ENCODE measurements around the gene MFAP5. TPM values are rescaled to one million over a fixed set of nuclear protein-coding genes. Genes with fewer than 3 reads are reported as not detected.
"Not testable (repeated sequence)": the region's sequence is repeated elsewhere in the genome, so short reads cannot be mapped to it uniquely, and the experiment has no call there.

Gene MFAP5
- total RNA-seq, 1 donor: not detected

GRCh38 chr12:8648576-8649205, 13.9 kb downstream of the MFAP5 start:
- peaks cover 16% of the 10 kb centered on the region for H3K4me1 ChIP-seq (ENCODE audit: insufficient read depth, low read length)
- no peak overlapping the region for H3K4me3 ChIP-seq (ENCODE audit: low read length)
- H3K27me3 ChIP-seq (ENCODE audit: insufficient read depth, low read length): no peaks in the 10 kb centered on the region
- no peaks in the 10 kb centered on the region for H3K9me3 ChIP-seq (ENCODE audit: low read depth, low read length)

DNA sequence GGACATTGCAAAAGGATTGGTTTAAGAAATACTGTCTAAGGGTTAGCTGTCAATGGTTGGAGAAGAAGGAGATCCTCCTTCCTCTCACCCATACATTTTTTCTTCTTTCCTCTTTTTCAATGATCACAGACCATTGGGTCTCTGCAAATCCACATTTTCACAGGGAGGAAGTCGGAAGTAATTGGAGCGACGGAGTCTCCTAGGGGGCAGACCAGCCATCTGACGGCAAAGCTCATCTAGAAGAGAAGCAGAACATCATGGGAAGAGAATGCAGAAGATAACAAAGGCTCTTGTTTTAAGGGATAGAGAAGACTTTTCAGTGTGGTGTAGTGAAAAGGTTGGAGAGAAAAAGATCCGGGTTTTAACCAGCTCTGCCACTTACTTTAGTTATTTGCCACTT, 14.7 kb downstream of the MFAP5 start:
- Histone ChIP-seq H3K4me3 (ENCODE audit: low read length) (no peak overlapping the region), H3K9me3 (ENCODE audit: low read depth, low read length) (no peaks in the 10 kb centered on the region), H3K27me3 (ENCODE audit: insufficient read depth, low read length) (no peaks in the 10 kb centered on the region), H3K4me1 (ENCODE audit: insufficient read depth, low read length) (peaks cover 16% of the 10 kb centered on the region)

DNA sequence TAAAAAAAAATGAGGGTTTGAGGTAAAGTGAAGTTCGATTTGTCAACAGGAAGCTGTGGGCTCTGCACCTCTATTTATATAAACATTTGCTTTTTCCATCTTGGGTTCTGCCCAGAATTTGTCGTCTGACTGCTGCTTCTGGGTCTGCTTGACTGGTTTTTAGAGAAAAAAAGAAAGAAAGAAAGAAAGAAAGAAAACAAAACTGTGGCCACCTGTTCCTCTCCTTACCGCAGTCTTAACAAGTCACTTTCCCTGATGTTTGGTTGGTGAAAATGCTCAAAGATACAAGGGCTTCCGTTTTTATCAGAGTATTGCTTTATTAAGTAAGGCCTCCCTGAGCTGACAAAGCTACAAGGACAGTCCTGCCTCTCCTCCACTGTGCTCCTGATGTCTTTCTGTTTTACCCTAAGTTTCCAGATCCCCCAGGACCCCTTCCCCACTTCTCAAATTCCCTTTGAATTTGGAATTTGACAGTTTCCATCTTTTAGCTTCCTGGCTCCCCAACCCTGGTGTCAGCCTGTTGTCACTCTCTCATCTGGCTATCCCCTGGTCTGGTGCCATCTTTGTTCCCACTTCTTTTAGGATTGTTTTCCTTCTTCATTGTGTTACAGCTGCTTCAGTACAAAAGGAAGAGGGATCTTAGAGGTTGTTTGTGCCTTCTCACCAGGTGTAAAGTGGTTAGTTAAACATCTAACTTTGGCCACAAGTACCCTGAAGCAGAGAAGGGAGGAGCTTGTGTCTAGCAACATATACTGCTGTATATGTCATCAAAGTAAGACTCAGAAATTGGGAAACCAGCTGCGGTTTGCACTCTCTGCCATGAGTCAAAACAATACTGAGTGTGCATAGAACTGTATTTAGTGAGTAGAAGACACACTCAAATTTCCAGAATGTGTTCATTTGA, 18.0 kb downstream of the MFAP5 start:
- Histone ChIP-seq H3K4me1 (ENCODE audit: insufficient read depth, low read length) (peaks cover 16% of the 10 kb centered on the region), H3K9me3 (ENCODE audit: low read depth, low read length) (no peaks in the 10 kb centered on the region), H3K4me3 (ENCODE audit: low read length) (no peak overlapping the region), H3K27me3 (ENCODE audit: insufficient read depth, low read length) (no peaks in the 10 kb centered on the region)

DNA sequence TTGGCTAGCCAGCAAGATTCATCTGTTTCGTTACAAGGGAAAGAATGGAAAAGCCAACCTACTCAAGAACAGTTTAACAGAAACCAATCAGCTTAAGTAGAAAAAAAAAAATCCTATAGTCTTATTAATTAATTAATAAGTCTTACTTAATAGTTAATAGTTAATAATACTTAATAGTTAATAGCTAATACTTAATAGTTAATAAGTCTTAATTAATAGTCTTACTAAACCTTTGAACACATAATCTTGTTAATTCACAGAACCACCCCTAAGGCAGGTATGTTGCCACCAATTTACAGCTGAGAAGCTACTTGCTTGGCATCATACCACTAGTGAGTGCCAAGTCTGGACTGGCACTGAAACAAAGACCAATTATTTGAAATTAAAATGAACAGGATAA, 19.9 kb downstream of the MFAP5 start:
- Histone ChIP-seq H3K27me3 (ENCODE audit: insufficient read depth, low read length) (no peaks in the 10 kb centered on the region), H3K9me3 (ENCODE audit: low read depth, low read length) (no peaks in the 10 kb centered on the region), H3K4me1 (ENCODE audit: insufficient read depth, low read length) (peaks cover 16% of the 10 kb centered on the region), H3K4me3 (ENCODE audit: low read length) (no peak overlapping the region)

GRCh38 chr12:8639936-8640335, 22.7 kb downstream of the MFAP5 start:
- H3K27me3 ChIP-seq (ENCODE audit: insufficient read depth, low read length): no peaks in the 10 kb centered on the region
- no peak overlapping the region for H3K4me3 ChIP-seq (ENCODE audit: low read length)
- H3K9me3 ChIP-seq (ENCODE audit: low read depth, low read length): no peaks in the 10 kb centered on the region
- peaks cover 8% of the 10 kb centered on the region for H3K4me1 ChIP-seq (ENCODE audit: insufficient read depth, low read length)

DNA sequence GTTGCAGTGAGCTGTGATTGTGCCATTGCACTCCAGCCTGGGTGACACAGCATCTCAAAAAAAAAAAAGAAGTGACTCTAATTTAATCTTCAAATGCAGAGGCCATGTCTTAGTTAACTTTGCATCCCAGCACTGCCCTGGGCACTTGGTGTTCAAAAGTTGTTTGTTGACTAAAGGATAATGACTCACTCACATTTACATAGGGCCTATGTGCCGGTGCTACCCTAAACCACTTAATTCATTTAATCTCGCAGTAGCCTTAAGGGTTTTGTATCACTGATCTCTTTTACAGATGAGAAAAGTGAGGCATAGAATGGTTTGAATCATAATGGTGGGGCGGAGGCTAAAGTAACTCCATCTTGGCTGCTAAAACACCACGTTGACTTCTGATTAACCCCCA, 23.7 kb downstream of the MFAP5 start:
- H3K4me3 ChIP-seq (ENCODE audit: low read length): no peak overlapping the region
- H3K4me1 ChIP-seq (ENCODE audit: insufficient read depth, low read length): no peaks in the 10 kb centered on the region
- no peaks in the 10 kb centered on the region for H3K27me3 ChIP-seq (ENCODE audit: insufficient read depth, low read length)
- H3K9me3 ChIP-seq (ENCODE audit: low read depth, low read length): no peaks in the 10 kb centered on the region

DNA sequence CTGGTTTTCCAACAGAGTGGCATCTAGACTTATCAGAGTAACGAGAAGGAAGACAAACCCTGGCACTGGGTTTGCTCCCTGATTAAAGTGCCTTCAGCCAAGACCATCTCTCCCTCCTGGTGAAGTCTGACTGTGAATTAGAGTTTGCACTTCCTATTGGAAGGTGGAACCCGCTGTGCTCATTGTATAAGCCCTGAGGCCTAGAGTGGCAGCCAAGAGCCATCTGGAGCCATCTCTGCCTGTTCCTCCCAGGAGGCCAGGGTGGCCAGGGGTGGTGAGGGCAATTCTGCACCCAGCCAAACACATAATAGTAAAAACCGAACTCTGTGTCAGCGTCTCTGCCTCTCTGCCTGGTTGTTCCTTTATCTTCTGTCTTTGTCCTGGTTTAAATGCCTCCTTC, 25.0 kb downstream of the MFAP5 start:
- H3K9me3 ChIP-seq (ENCODE audit: low read depth, low read length): no peaks in the 10 kb centered on the region
- H3K27me3 ChIP-seq (ENCODE audit: insufficient read depth, low read length): no peaks in the 10 kb centered on the region
- no peak overlapping the region for H3K4me3 ChIP-seq (ENCODE audit: low read length)
- H3K4me1 ChIP-seq (ENCODE audit: insufficient read depth, low read length): no peaks in the 10 kb centered on the region

DNA sequence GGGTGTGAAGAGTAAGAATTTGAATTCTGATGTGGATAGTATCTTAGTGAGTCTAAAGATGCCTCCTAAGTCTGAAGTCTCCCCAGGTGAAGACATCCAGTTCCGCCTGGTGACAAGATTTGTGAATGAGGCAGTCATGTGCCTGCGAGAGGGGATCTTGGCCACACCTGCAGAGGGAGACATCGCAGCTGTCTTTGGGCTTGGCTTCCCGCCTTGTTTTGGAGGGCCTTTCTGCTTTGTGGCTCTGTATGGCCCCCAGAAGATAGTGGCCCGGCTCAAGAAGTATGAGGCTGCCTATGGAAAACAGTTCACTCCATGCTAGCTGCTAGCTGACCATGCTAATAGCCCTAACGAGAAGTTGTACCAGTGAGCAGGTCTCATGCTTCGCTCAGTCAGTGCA, 25.4 kb downstream of the MFAP5 start:
- Histone ChIP-seq H3K4me1 (ENCODE audit: insufficient read depth, low read length) (no peaks in the 10 kb centered on the region), H3K27me3 (ENCODE audit: insufficient read depth, low read length) (no peaks in the 10 kb centered on the region), H3K9me3 (ENCODE audit: low read depth, low read length) (no peaks in the 10 kb centered on the region), H3K4me3 (ENCODE audit: low read length) (no peak overlapping the region)

DNA sequence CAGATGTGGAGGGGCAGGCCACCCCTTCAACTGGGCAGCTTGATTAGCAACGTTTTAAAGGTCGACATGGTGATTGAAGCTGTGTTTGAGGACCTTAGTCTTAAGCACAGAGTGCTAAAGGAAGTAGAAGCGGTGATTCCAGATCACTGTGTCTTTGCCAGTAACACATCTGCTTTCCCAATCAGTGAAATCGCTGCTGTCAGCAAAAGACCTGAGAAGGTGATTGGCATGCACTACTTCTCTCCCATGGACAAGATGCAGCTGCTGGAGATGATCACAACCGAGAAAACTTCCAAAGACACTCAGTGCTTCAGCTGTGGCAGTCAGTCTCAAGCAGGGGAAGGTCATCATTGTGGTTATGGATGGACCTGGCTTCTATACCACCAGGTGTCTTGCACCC, 26.0 kb downstream of the MFAP5 start:
- no peaks in the 10 kb centered on the region for H3K4me1 ChIP-seq (ENCODE audit: insufficient read depth, low read length)
- no peak overlapping the region for H3K4me3 ChIP-seq (ENCODE audit: low read length)
- no peaks in the 10 kb centered on the region for H3K9me3 ChIP-seq (ENCODE audit: low read depth, low read length)
- no peaks in the 10 kb centered on the region for H3K27me3 ChIP-seq (ENCODE audit: insufficient read depth, low read length)

GRCh38 chr12:8636007-8636346, 26.6 kb downstream of the MFAP5 start:
- not testable (repeated sequence) for H3K27me3 ChIP-seq (ENCODE audit: insufficient read depth, low read length); H3K9me3 ChIP-seq (ENCODE audit: low read depth, low read length); H3K4me1 ChIP-seq (ENCODE audit: insufficient read depth, low read length); H3K4me3 ChIP-seq (ENCODE audit: low read length)

GRCh38 chr12:8635342-8636006, 27.2 kb downstream of the MFAP5 start:
- H3K27me3 ChIP-seq (ENCODE audit: insufficient read depth, low read length); H3K4me3 ChIP-seq (ENCODE audit: low read length); H3K4me1 ChIP-seq (ENCODE audit: insufficient read depth, low read length); H3K9me3 ChIP-seq (ENCODE audit: low read depth, low read length): not testable (repeated sequence)

GRCh38 chr12:8630131-8630530, 32.5 kb downstream of the MFAP5 start:
- H3K9me3 ChIP-seq (ENCODE audit: low read depth, low read length): no peaks in the 10 kb centered on the region
- H3K4me3 ChIP-seq (ENCODE audit: low read length): no peak overlapping the region
- H3K27me3 ChIP-seq (ENCODE audit: insufficient read depth, low read length): no peaks in the 10 kb centered on the region
- no peaks in the 10 kb centered on the region for H3K4me1 ChIP-seq (ENCODE audit: insufficient read depth, low read length)

DNA sequence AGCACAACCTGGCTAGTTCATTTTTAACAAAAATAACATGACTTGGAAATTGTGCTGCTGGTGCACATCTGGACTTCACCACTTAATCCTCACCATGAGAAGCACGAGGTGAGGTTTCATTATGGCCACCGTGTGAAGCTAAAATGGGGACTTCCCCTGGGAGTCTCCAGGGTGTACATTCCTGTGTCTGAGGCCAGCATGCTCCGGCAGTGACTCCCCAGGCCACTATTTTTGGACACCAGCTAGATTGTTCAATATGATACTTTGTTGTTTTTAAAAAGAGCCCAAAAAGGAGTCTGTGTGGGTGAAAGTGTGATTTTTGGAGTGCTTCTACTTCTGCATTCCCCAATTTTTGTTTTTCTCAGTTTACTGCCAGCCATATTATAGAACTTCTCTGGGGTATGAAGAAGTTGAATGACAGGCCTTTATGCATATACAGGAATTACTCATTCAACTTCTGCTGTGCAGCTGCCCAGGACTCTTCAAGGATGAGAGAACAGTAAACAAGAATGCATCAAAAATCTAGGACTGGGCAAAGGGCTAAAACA, 33.1 kb downstream of the MFAP5 start:
- H3K9me3 ChIP-seq (ENCODE audit: low read depth, low read length): no peaks in the 10 kb centered on the region
- H3K4me3 ChIP-seq (ENCODE audit: low read length): no peak overlapping the region
- no peaks in the 10 kb centered on the region for H3K27me3 ChIP-seq (ENCODE audit: insufficient read depth, low read length)
- no peaks in the 10 kb centered on the region for H3K4me1 ChIP-seq (ENCODE audit: insufficient read depth, low read length)

DNA sequence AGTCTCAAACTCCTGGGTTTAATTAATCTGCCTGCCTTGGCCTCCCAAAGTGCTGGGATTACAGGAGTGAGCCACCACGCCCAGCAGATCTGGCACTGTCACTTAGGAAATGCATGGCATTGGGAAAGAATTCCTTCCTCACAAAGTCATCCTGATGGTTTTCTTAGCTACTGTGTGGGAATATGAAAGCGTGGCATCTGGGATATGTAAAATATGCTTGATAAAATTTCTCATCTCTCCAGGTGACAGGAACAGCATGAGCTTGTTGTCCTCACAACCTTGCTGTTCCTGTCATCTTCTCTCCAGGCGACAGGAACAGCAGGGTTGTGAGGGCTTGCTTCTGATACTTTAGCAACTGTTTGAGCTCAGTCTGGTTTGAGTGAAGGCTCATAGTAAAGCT, 33.9 kb downstream of the MFAP5 start:
- no peaks in the 10 kb centered on the region for H3K27me3 ChIP-seq (ENCODE audit: insufficient read depth, low read length)
- no peaks in the 10 kb centered on the region for H3K4me1 ChIP-seq (ENCODE audit: insufficient read depth, low read length)
- H3K4me3 ChIP-seq (ENCODE audit: low read length): no peak overlapping the region
- H3K9me3 ChIP-seq (ENCODE audit: low read depth, low read length): no peaks in the 10 kb centered on the region

DNA sequence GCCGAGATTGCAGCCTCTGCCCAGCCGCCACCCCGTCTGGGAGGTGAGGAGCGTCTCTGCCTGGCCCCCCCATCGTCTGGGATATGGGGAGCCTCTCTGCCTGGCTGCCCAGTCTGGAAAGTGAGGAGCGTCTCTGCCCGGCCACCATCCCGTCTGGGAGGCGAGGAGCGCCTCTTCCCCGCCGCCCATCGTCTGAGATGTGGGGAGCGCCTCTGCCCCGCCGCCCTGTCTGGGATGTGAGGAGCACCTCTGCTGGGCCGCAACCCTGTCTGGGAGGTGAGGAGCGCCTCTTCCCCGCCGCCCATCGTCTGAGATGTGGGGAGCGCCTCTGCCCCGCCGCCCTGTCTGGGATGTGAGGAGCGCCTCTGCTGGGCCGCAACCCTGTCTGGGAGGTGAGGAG, 37.9 kb downstream of the MFAP5 start:
- not testable (repeated sequence) for H3K4me3 ChIP-seq (ENCODE audit: low read length); H3K4me1 ChIP-seq (ENCODE audit: insufficient read depth, low read length); H3K9me3 ChIP-seq (ENCODE audit: low read depth, low read length); H3K27me3 ChIP-seq (ENCODE audit: insufficient read depth, low read length)

Measured in mononuclear cell (primary cell).